Fibroblast of lung (primary cell): ENCODE results near the gene MMD. TPM values are rescaled to one million over a fixed set of nuclear protein-coding genes. Genes with fewer than 3 reads are reported as not detected.

Experiments used
- DNase-seq, 2 donors: peaks; one replicate each; pipeline versions ENCODE4 v3.0.0 to v3.0.0-alpha.2; 2010; ENCODE audit warnings: low read depth in 2 of 2
- H2AFZ ChIP-seq: 2 replicates; pipeline ENCODE4 v1.5.1; 2012; ENCODE audit warnings: low read length, control low read depth, inconsistent platforms
- H3K27ac ChIP-seq: 2 replicates; pipeline ENCODE4 v1.5.1; 2011; ENCODE audit warnings: low read length, control low read depth; ENCODE audit not compliant: insufficient read depth
- H3K27me3 ChIP-seq: 2 replicates; pipeline ENCODE4 v1.5.1; 2011; ENCODE audit warnings: mild to moderate bottlenecking, low read length; ENCODE audit not compliant: control insufficient read depth, insufficient read depth
- H3K36me3 ChIP-seq: 2 replicates; pipeline ENCODE4 v1.5.1; 2011; ENCODE audit warnings: low read length; ENCODE audit not compliant: control insufficient read depth, insufficient read depth
- H3K4me1 ChIP-seq: 2 replicates; pipeline ENCODE4 v1.5.1; 2011; ENCODE audit warnings: low read length; ENCODE audit not compliant: control insufficient read depth, insufficient read depth; ENCODE audit errors: extremely low read depth
- H3K4me2 ChIP-seq: 2 replicates; pipeline ENCODE4 v1.5.1; 2011; ENCODE audit warnings: low read length, control low read depth; ENCODE audit not compliant: insufficient read depth; ENCODE audit errors: extremely low read depth
- H3K4me3 ChIP-seq, 4 experiments: fragments of 200-600 bp in 1 of 4; sonication (generic) in 1 of 4; replicated peaks in 1 of 4; 2 replicates each; pipeline ENCODE4 v1.5.1; 2011 to 2016; ENCODE audit warnings: low read length in 4 of 4, low read depth in 3 of 4, mild to moderate bottlenecking in 3 of 4, control low read depth in 2 of 4, inconsistent platforms in 1 of 4, mixed read lengths in 1 of 4; ENCODE audit not compliant: insufficient read depth in 1 of 4; ENCODE audit errors: control extremely low read depth in 1 of 4
- H3K79me2 ChIP-seq: 2 replicates; pipeline ENCODE4 v1.5.1; 2012; ENCODE audit warnings: mild to moderate bottlenecking, low read length, inconsistent platforms; ENCODE audit not compliant: control insufficient read depth, insufficient read depth
- H3K9ac ChIP-seq: 2 replicates; pipeline ENCODE4 v1.5.1; 2011; ENCODE audit warnings: mild to moderate bottlenecking, low read length, control low read depth; ENCODE audit not compliant: insufficient read depth
- H3K9me3 ChIP-seq: 2 replicates; pipeline ENCODE4 v1.5.1; 2012; ENCODE audit warnings: low read depth, low read length; ENCODE audit not compliant: control insufficient read depth, insufficient read depth
- H4K20me1 ChIP-seq: 2 replicates; pipeline ENCODE4 v1.5.1; 2011; ENCODE audit warnings: low read length; ENCODE audit not compliant: control insufficient read depth, insufficient read depth; ENCODE audit errors: extremely low read depth
- EZH2 ChIP-seq: IDR thresholded peaks from 2 replicates; pipeline ENCODE4 v1.5.1; 2012; ENCODE audit warnings: low read length, control low read depth, mild to moderate bottlenecking; ENCODE audit errors: missing control alignments
- polyA plus RNA-seq, 2 donors: library from polyadenylated mRNA; depleted of rRNA in 1 of 2; stranded (reverse) in 1 of 2; unstranded in 1 of 2; fragments of >200 nt; gene quantifications; 2 replicates each; pipeline ENCODE4 v1.2.1, GENCODE V29; 2011 to 2012; ENCODE audit warnings: missing spikeins in 1 of 2
- total RNA-seq: library from RNA; depleted of rRNA; stranded (reverse); fragments of >200 nt; gene quantifications from 2 replicates; pipeline ENCODE4 v1.2.1, GENCODE V29; 2014
- TF ChIP-seq, protein P1 (sequence below), 2 donors: IDR thresholded peaks in 1 of 2; conservative IDR thresholded peaks in 1 of 2; 1 replicate in 1 of 2; 2 replicates in 1 of 2; pipeline ENCODE4 v1.5.1; 2011 to 2012; ENCODE audit warnings: low read length in 2 of 2, control low read depth in 1 of 2, inconsistent platforms in 1 of 2, low read depth in 1 of 2, mild to moderate bottlenecking in 1 of 2

The MMD gene
- total and polyA plus RNA-seq, 2 donors (not counting 1 experiment from before 2014, with no cell fraction given), result 16.0 to 36.3 TPM

GRCh38 chr17:55437159-55437605 is 15.5 kb upstream of the MMD start:
- TF ChIP-seq EZH2, result no peak
- TF ChIP-seq, protein P1, sequence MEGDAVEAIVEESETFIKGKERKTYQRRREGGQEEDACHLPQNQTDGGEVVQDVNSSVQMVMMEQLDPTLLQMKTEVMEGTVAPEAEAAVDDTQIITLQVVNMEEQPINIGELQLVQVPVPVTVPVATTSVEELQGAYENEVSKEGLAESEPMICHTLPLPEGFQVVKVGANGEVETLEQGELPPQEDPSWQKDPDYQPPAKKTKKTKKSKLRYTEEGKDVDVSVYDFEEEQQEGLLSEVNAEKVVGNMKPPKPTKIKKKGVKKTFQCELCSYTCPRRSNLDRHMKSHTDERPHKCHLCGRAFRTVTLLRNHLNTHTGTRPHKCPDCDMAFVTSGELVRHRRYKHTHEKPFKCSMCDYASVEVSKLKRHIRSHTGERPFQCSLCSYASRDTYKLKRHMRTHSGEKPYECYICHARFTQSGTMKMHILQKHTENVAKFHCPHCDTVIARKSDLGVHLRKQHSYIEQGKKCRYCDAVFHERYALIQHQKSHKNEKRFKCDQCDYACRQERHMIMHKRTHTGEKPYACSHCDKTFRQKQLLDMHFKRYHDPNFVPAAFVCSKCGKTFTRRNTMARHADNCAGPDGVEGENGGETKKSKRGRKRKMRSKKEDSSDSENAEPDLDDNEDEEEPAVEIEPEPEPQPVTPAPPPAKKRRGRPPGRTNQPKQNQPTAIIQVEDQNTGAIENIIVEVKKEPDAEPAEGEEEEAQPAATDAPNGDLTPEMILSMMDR (conservative IDR thresholded peaks at IDR 0.05 in 1 of 2, IDR thresholded peaks at IDR 0.05 in 1 of 2; ENCODE audit: low read depth in 1 of 2, low read length in 2 of 2), result no peak
- no peak for DNase-seq
- Histone ChIP-seq H3K9me3 (no peaks in the 10 kb centered on the region), H3K4me3 (no peak overlapping the region), H3K36me3 (no peaks in the 10 kb centered on the region), H2AFZ (no peak overlapping the region), H3K4me1 (peaks cover 18% of the 10 kb centered on the region), H4K20me1 (no peaks in the 10 kb centered on the region), H3K27me3 (no peaks in the 10 kb centered on the region), H3K4me2 (no peak overlapping the region), H3K27ac (no peak overlapping the region), H3K9ac (no peak overlapping the region), H3K79me2 (no peaks in the 10 kb centered on the region)

DNA sequence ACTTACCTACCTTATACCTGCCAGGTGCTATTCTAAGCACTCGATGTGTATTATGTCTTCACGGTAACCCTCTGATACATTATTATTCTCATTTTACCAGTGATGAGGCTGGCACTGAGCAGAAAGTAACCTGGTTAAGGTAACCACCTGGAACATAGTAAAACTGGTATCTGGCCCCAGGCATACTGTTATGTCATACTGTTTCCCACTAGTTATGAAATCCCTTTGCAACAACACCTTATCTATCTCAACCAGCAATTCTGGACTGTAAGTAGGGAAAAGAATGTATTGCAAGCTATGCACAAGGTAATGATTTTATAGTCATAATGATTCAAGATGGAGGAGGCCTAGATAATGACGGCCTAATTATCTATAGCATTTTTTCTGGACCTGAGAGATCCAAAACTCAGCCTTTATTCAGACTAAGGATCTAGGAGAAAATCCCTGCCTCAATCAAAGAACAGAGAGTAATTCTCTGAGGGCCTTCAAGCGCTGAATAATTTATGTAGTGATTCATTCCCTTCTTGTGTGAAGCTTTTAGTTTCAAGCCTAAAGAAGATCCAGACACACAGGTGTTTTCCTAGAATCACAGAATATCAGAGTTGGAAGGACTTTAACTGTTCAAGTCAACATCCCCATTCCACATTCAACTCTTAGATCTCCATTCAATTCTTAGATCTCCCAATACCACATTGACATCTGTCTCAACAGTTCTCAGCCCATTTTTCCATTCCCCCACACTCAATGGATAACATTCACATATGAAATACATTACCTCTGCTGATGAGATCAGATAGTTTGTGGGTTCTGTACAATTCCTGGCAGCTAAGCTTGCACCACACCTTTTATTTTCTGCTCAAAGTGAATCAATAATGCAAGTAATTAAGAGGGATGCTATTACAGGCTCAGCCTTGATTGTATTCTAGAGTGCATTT is 14.9 kb upstream of the MMD start:
- H3K27ac ChIP-seq, result no peak overlapping the region
- no peaks in the 10 kb centered on the region for H4K20me1 ChIP-seq
- DNase-seq, result no peak
- H3K4me3 ChIP-seq, result no peak overlapping the region
- H3K4me1 ChIP-seq, result peaks cover 18% of the 10 kb centered on the region
- no peak overlapping the region for H3K9ac ChIP-seq
- no peak for TF ChIP-seq EZH2
- TF ChIP-seq, protein P1 (conservative IDR thresholded peaks at IDR 0.05 in 1 of 2, IDR thresholded peaks at IDR 0.05 in 1 of 2; ENCODE audit: low read depth in 1 of 2, low read length in 2 of 2), result no peak
- no peaks in the 10 kb centered on the region for H3K27me3 ChIP-seq
- no peaks in the 10 kb centered on the region for H3K9me3 ChIP-seq
- no peak overlapping the region for H2AFZ ChIP-seq
- no peak overlapping the region for H3K4me2 ChIP-seq
- H3K36me3 ChIP-seq, result no peaks in the 10 kb centered on the region
- H3K79me2 ChIP-seq, result no peaks in the 10 kb centered on the region

DNA sequence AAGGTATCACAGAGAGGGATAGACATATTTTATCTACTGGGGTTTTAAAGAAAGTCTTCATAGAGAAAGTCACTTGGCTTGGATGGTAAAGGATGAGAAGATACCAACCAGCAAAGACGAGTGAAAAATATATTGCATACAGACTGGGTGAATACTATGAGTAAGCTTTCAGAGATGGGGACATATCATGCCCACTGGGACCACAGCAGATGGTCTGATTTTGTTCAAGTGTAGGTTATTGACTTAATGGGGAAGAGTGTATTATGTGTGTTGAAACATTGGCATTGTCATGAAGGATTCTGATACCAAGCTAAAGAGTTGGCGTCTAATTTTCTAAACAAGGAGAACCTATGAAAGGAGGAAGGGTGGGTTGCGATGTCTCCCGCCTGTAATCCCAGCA is 13.8 kb upstream of the MMD start:
- no peak for DNase-seq
- Histone ChIP-seq H3K9me3 (no peaks in the 10 kb centered on the region), H3K4me3 (no peak overlapping the region), H4K20me1 (no peaks in the 10 kb centered on the region), H2AFZ (no peak overlapping the region), H3K27me3 (no peaks in the 10 kb centered on the region), H3K36me3 (no peaks in the 10 kb centered on the region), H3K4me1 (peaks cover 21% of the 10 kb centered on the region), H3K27ac (no peak overlapping the region), H3K79me2 (no peaks in the 10 kb centered on the region), H3K9ac (no peak overlapping the region), H3K4me2 (no peak overlapping the region)
- TF ChIP-seq EZH2, result no peak
- TF ChIP-seq, protein P1 (conservative IDR thresholded peaks at IDR 0.05 in 1 of 2, IDR thresholded peaks at IDR 0.05 in 1 of 2; ENCODE audit: low read depth in 1 of 2, low read length in 2 of 2), result no peak
